T-helper 1 cell treated with Interleukin-12 subunit alpha and Interleukin-12 subunit beta and Interleukin-4 antibody, amounts not matched to agents 30 ng/mL and 1 ng/mL, for 36 hours (primary cell): ENCODE data around the gene LRCH3. TPM values are rescaled to one million over a fixed set of nuclear protein-coding genes. Genes with fewer than 3 reads are reported as not detected.

ENCODE experiments used
- intact Hi-C: fragments of 100-400 bp; cut with micrococcal nuclease; formaldehyde crosslinking; loops from one replicate; pipeline ENCODE4 v1.15.1; 2024
- total RNA-seq: library from RNA; stranded (reverse); gene quantifications from 2 replicates; pipeline ENCODE4 v1.2.3, GENCODE V29; 2022

LRCH3 gene
- total RNA-seq, 1 donor from 2014 or later, result 63.0 TPM

DNA sequence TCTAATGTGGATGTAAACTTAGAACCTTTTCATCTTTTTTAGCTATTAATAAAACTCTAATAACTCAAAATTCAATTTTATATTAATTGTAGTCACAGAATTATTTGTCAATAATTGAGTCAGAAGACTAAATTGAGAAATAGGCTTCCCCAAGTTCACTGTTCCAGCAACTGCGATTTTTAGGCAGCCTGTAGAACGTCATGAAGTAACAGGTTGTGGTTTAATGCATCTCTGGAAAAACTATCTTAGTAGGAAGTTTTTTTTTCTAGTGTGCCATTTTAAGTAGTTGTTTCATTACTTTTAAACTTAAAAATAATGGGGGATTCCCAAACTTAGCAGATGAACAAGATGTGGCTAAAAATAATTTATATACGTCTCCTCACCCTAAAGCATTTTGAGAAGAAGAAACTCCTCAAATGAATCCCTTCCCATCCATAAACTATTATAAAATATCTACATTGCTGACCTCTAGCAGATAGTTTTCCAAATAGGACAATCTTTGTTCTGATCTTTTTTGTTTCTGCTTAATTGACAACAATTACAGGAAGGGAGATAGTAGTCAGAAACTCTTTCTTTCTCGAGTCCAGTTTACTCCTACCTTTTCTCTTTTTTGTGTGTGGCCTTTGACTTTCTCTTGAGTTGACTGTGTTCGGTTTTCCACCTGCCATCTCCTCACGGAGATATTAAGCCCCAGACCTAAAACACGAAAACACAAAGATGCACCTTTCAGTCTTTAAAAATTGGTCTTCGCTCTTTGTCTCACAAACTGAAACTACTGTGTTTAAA, 43.1 kb downstream of the LRCH3 start:
- intact Hi-C loops, result no loop called here

DNA sequence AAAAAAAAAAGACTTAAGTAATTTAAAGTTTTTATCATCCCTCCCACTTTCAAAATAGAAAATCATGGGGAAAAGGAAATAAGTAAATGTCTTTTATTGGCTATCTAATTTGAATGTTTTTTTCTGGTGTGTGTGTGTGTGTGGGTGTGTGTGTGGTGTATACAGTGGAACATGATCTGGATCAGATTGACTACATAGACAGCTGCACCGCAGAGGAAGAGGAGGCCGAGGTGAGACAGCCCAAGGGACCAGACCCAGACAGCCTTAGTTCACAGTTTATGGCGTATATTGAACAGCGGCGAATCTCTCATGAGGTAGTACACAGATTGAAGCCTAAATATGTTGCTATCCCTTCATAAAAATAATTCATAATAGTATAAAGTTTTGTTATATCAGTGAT, 44.5 kb downstream of the LRCH3 start:
- intact Hi-C loops, result no loop called here

DNA sequence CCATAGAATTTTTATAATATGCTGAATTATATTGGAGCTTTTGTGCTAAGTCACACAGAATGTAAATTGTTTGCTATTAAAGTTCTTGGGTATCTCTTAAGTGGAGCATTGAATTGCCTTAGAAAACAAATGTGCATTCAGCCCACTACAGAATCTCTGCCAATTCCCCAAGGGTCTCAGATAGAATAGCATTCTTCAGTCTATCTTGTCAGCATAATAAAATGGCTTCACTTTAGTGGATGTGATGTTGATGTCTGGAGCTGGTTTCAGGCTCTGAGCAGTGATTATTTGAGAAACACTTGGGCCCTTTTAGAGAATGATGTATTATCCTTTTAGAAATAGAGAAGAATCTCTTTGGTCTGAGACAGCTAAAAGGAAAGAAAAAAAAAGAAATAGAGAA, 45.2 kb downstream of the LRCH3 start:
- intact Hi-C loops, result no loop called here

DNA sequence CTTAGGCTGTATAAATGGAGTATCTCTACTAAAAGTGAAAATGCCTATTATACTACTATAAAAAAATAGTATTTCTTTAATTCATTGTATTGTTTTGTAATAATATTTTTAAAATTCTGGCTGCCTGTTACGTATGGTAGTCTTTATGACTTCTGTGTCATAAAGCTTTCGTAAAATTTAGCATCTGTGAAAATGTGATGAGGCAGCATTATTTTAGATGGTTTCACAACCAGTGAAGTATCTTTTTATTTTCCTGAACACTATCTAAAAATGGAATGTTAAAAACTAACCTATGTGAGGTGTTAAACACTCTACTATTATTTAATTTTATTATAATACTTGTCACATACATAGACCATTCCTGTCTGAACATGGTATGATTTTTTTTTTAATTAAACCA, 46.2 kb downstream of the LRCH3 start:
- intact Hi-C loops, result no loop called here

DNA sequence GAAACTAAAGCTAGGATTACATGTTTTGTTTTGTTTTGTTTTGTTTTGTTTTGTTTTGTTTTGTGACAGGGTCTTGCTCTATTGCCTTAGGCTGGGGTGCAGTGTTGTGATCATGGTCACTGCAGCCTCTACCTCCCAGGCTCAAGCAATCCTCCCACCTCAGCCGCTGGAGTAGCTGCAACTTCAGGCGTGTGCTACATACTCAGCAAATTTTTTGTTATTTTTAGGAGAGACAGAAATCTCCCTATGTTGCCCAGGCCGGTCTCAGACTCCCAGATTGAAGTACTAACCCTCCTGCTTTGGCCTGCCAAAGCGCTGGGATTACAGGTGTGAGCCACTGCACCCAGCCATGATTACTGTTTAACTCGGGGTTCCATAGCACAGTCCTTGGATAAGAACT, 50.7 kb downstream of the LRCH3 start:
- intact Hi-C loops, result no loop called here

DNA sequence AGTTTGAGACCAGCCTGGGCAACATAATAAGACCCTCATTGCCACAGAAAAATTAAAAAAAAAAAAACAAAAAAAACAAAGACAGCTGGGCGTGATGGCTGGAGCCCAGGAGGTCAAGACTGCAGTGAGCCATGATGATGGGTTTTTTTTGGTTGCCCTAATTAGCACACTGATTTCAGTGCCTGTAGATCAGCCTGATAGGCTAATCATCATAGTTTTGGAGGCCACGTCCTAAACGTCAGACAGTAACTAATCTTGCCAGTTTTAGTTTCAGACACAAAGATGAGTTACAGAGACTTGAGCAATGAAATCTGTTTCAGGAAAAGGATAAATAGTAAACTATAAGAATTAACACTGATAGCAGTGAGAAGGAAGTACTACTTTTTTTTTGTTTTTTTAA, 55.4 kb downstream of the LRCH3 start:
- intact Hi-C loops, result no loop called here

DNA sequence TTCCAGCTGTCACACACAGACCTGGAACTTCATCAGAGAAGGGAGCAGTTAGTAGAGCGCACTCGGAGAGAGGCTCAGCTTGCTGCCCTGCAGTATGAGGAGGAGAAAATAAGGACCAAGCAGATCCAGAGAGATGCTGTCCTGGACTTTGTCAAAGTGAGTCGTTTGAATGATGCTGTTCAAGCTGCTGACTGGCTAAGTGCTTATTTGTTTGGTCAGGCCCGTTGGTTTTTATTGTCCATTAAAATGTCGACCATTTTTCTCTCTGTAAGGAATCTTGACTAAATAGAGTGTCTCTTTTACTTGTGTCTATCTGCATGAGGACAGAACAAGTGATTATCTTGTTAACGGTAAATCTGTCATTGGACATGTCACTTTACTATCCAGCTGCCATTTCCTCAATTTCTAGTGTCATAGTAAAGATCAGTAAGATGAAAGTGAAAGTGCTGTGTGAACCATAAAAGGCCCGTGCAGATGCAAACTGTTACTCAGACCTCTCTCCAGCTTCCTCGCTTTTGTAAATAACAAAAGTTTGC, 56.9 kb downstream of the LRCH3 start:
- intact Hi-C loops, result loop anchor here (1.0 to 2.0 kb wide), 5 partner anchors 55 to 136 kb away; no protein-coding TSS in a partner anchor

DNA sequence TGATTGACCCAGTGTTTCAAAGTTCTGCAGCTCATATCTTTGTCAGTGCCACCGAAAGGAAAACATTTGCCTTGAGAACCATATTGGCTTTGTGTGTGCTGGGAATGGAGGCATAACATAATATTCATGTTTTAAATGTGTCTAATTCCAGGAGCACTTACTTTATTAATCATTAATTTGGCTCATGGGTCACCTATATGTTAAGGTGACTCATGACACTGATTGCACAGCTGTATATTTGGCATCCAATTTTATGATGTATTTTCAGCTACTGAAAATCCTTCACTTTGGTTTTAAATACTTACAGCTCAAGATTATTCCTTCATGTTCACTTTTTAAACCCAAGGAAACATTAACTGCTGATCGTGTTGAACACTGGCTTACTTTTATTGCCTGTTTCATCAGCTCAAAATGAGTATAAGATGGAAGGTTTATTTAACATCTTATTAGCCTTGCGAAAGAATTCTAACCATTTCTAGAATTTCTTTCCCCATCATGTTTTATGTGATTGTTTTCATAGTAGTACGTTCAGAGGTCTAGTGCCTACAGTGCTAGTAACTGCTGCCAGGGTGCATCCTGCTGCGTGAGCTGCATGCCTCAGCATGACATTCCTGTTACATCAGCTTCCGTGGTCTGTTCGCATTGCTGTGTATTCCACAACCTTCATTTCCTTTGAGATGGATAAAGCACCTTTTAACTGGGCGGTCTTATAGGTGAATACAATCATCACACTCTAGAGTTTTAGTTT, 63.7 kb downstream of the LRCH3 start:
- intact Hi-C loops, result no loop called here

DNA sequence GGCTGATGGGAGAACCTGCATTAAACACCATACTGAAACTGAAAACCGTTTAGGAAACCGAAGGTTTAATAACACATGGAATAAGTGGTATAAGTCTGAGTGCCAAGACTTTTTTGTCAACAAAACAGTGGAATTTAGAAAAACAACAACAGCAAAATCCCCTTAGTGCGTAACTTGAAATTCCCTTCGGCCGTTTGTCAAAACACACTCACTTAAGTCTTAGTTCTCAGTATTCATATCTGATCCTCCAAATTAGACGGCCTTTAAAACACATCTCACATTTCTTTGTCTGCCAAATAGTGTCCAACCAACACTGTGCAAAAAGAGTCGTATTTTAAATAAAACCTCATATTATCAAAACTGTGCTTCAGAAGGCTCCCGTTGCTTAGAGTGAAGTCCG, 64.5 kb downstream of the LRCH3 start:
- intact Hi-C loops, result no loop called here

DNA sequence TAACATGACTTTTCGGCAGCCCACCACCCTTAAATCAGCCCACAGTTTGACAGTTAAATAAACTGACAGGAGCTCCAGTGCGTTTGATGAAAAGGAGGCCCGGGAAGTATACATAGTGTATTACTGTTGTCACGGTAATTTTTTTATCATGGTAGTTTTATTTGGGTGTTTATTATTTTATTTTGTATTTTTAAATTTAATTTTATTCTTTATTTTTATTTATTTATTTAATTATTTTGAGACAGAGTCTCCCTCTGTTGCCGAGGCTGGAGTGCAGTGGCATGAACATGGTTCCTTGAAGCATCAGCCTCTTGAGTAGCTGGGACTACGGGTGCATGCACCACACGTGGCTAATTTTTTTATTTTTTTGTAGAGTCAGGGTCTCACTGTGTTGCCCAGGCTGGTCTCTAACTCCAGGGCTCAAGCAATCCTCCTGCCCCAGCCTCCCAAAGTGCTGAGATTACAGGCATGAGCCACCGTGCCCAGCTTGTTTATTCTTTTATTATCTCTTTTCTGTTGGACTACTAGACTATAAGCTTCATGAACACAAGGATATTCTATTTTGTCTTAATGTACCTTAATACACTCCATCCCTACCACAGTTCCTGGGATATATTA, 65.3 kb downstream of the LRCH3 start:
- intact Hi-C loops, result no loop called here

DNA sequence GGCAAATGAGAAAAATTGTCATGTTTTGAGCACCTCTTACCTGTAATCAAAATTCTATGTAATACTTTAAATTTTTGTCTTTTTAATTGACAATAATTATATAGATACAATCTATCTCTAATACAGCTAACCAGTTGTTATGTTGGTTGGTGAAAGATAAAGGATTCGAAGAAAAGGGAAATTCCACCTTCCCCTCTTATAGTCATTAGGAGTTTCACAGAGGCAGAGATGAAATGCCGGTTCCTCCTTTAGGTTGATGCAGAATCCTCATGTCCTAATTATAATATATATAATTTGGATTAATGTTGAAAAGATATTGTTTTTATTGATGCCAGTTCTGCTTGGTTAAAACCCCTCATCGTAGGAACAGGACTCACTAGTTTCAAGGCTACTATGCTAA, 67.1 kb downstream of the LRCH3 start:
- intact Hi-C loops, result no loop called here

DNA sequence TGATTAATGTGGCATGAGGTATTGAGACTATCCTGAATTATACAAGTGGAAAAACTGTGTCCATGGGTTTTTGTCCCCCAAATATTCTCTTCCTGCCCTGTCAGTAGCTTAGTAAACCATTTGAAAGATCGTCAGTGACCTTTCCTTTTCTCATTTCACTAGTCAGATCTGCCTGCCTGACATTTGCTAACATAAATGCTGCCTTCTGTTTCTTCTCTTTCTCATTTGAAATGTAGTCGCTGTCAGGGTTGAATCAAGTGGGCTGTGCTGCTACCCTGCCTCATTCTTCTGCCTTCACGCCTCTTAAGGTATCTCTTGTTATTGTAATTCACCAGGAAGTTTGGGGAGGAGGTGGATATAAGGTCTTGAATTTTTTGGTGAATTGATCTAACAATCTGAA, 67.5 kb downstream of the LRCH3 start:
- intact Hi-C loops, result no loop called here

DNA sequence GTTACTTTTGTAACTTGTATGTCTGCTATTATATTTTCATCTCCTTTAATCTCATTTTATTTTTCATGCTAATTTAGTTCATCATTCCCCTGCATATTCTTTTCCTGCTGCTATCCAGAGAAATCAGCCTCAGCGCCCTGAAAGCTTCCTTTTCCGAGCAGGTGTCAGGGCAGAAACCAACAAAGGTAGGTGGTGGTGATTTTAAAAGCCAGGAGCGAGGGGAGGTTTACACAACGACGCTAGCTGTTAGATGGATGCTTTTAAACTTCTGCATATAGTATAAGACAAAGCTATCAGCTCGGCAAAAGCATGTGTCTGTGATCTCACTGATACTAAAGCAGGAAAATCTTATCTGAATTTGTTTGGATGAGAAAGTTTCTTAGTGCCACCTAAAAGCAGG, 75.0 kb downstream of the LRCH3 start:
- intact Hi-C loops, result no loop called here

DNA sequence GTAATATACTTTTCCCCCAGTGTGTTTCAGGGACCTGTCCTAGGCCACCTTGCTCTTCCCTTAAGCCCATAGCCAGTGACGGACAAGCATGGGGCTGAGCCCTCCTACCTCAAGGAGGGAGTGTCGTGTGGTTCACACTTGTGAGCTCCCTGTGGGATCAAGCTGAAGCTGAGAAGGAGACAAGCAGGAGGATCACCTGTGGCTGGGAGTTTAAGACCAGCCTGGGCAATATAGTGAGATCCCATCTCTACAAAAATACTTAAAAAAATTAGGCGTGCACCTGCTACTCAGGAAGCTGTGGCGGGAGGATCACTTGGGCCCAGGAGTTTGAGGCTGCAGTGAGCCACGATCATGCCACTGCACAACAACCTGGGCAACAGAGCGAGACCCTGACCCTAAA, 82.3 kb downstream of the LRCH3 start:
- intact Hi-C loops, result no loop called here

DNA sequence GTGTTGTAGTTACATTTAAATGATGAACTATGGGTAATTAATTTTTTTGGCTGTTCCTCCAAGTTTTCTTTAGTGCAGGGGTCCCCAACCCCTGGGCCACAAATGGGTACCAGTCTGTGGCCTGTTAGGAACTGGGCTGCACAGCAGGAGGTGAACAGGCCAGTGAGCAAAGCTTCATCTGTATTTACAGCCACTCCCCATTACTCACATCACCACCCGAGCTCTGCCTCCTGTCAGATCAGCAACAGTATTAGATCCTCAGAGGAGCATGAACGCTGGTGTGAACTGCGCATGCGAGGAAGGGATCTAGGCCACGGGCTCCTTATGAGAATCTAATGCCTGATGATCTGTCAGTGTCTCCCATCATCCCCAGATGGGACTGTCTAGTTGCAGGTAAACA, 83.0 kb downstream of the LRCH3 start:
- intact Hi-C loops, result no loop called here

DNA sequence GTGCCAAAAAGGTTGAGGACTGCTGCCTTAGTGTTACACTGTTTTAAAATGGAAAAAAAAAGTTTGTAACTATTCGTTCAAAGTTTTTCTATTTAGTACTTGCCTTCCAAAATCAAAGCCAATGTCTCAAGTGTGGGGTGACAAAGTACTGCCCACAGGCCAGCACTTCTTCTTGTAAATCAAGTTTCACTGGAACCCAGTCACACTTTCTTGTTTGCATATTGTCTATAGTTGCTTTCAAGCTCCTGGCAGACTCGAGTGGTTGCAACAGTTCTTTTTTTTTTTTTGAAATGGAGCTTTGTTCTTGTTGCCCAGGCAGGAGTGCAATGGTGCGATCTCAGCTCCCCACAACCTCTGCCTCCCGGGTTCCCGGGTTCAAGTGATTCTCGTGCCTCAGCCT, 83.6 kb downstream of the LRCH3 start:
- intact Hi-C loops, result no loop called here

DNA sequence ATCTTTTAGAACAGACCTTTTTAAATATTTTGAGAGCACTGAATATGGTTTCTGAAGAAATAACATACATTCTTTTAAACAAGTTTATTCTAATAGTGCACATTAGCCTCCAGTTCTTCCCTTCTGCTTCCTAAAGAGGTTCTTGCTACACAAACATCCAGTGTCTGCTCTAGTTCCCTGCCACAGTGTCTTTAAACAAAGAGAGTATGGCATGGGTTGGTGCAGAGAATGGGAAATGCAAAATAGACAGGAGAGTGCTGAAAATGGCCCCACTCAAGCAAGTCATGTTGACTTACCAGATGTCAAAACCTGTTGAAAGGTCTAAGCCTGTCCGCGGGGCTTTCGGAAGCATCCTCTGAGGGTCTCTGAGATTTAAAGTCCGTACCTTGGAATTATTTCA, 86.8 kb downstream of the LRCH3 start:
- intact Hi-C loops, result loop anchor here (2.0 kb wide), 1 partner anchor 71 kb away; no protein-coding TSS in a partner anchor

DNA sequence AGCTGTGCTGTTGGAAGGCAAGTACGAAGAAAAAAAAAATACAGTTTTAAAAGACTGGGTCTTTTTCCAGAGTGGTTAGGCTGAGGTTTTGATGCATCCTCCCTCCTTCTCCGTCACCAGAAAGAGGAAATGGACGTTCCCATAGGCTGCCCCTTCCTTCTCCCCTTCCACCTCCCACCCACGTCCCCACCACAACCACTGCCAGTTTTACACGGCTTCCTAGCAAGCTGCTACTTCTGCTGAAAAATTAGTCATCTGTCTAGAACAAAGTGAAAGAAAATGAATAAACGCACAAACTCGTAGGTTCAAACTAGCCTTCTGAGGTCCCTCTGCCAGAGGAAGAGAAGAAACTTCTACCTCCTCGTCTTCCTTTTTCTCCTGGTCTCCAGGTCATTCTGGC, 87.4 kb downstream of the LRCH3 start:
- intact Hi-C loops, result loop anchor here (2.0 kb wide), 1 partner anchor 70 kb away; no protein-coding TSS in a partner anchor

DNA sequence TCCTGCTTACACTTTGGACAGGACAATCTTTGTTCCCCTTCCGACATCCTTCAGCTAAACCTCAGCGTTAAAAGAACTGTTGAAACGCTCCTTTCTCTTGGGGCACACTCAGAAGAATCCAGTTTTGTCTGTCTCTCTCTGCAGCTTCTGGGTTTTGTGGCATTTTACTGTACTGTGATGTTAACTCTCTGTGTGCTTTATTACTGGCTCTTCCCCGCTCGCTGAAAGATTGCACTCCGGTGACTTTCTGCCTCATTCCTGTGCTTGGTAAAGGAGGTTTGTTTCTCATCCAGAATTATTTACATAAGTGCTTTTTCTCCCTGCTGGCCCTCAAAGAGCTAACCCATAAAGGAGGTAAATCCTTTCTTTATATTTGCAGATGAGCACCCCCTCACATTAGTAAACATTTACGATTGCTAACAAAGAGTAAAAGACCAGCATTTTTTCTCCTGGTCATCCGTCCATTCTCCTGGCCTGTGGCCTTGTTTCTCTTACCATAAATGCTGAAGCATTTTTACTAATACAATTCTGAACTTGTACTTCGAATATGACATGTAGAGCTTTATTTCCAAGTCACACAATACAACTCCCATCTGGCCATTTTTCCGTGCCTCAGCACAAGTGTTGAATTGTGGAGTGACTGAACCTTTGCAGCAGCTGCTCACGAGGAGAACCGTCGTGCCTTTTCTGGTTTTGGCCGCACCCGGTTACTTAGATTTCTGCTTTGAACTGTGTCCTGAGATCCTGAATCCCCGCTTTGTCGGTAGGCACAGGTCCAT, 89.6 kb downstream of the LRCH3 start:
- intact Hi-C loops, result no loop called here

DNA sequence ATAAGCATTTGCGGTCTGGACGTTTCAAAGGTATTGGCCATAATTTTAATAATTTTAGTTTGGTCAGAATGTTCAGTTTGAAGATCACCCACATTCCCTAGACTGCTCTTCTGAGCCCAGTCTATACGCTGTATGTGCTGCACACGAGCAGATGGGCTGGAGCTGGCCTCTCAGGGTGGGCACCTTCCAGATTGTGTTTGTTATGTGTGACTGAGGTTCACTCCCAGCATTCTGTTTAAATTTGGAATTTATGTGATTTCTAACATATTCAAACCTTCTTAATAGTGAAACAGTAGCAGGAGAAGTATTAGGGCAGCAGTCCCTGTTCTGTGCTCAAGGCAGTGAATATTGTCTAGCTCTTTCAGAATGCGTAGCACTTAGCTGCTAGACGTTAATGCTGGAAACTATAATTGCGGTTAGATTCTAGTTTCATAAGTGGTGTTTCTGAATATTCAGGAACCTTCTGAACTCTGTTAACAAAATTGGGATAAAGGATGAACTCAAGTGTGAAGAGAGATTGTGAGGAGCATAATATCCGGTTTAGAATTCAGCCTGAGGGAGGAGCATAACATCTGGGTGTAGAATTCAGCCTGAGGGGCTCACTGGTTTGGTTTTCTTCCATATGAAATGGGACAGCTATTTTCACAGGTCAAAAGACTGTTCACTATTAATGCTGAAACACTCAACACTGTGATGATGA, 90.4 kb downstream of the LRCH3 start:
- intact Hi-C loops, result no loop called here

DNA sequence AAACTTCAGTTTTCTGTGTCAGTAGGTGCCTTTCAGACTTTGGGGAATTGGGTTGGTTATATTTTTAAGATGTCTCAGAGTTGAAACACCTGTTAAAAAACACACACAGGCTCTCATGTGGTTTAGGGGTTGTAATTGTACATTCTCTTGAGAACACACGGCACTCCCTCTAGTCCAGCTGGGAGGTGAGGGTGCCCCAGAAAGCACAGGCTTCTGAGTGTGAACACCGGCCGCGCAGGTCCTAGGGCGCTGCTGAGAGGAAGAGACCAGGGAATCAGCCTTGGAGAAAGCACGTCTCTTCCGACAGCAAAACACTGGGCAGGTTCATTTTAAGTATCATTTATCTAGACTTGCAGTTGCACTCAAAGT, 90.9 kb downstream of the LRCH3 start:
- intact Hi-C loops, result no loop called here
